HEK293 (cell line): ENCODE data around the gene EEIG2.

Experiments
- CTCF ChIA-PET: fragments of 350-600 bp; formaldehyde crosslinking; extraction: SDS; loops from one replicate; lab custom pipeline; 2021; ENCODE audit warnings: antibody characterized with exemption; lab: Yijun Ruan, JAX
- POLR2A ChIA-PET: fragments of 300-600 bp; formaldehyde crosslinking; extraction: SDS; loops from one replicate; lab custom pipeline; 2020; ENCODE audit warnings: antibody characterized with exemption, inconsistent platforms; lab: Yijun Ruan, JAX
- H3K27ac ChIP-seq: fragments of 200-500 bp; sonication (Bioruptor generic); 2 replicates; pipeline ENCODE4 v1.5.1; 2014; ENCODE audit warnings: low read depth, low read length, control low read depth, inconsistent platforms; ENCODE audit errors: extremely low read depth
- H3K36me3 ChIP-seq, 2 experiments: fragments of 200-500 bp in 1 of 2; sonication (Bioruptor generic) in 1 of 2; 1 replicate in 1 of 2; 2 replicates in 1 of 2; pipeline ENCODE4 v1.5.1; 2014 to 2017; ENCODE audit warnings: inconsistent platforms in 2 of 2, low read length in 2 of 2; ENCODE audit not compliant: control insufficient read depth in 2 of 2, insufficient read depth in 1 of 2
- H3K4me1 ChIP-seq: fragments of 200-500 bp; sonication (Bioruptor generic); 2 replicates; pipeline ENCODE4 v1.5.1; 2014; ENCODE audit warnings: mild to moderate bottlenecking, low read length, inconsistent platforms; ENCODE audit not compliant: control insufficient read depth, insufficient read depth
- H3K4me3 ChIP-seq: 2 replicates; pipeline ENCODE4 v1.5.1; 2011; ENCODE audit warnings: low read depth, mild to moderate bottlenecking, control low read depth, low read length, moderate library complexity
- H3K9me3 ChIP-seq: fragments of 200-500 bp; sonication (Bioruptor generic); 2 replicates; pipeline ENCODE4 v1.5.1; 2014; ENCODE audit warnings: low read depth, low read length, inconsistent platforms; ENCODE audit not compliant: control insufficient read depth, insufficient read depth
- SALL2 ChIP-seq: fragments of 450-650 bp; formaldehyde crosslinking; IDR thresholded peaks from 2 replicates; pipeline ENCODE4 v1.5.0; 2017; ENCODE audit warnings: missing biosample characterization, mild to moderate bottlenecking, missing genetic modification characterization, borderline replicate concordance
- SP3 ChIP-seq: fragments of 450-650 bp; formaldehyde crosslinking; IDR thresholded peaks from 2 replicates; pipeline ENCODE4 v1.5.1; 2016; ENCODE audit warnings: missing biosample characterization, missing genetic modification characterization
- ZBTB8A ChIP-seq: fragments of 450-650 bp; formaldehyde crosslinking; IDR thresholded peaks from 2 replicates; pipeline ENCODE4 v1.5.1; 2016; ENCODE audit warnings: missing biosample characterization, missing genetic modification characterization
- ZEB2 ChIP-seq: fragments of 450-650 bp; formaldehyde crosslinking; IDR thresholded peaks from 2 replicates; pipeline ENCODE4 v1.5.1; 2016; ENCODE audit warnings: missing biosample characterization, missing genetic modification characterization
- ZFP69B ChIP-seq: fragments of 450-650 bp; formaldehyde crosslinking; IDR thresholded peaks from 2 replicates; pipeline ENCODE4 v1.5.1; 2016; ENCODE audit warnings: missing biosample characterization, missing genetic modification characterization
- ZNF138 ChIP-seq: fragments of 450-650 bp; formaldehyde crosslinking; IDR thresholded peaks from 2 replicates; pipeline ENCODE4 v1.5.1; 2016; ENCODE audit warnings: missing biosample characterization, missing genetic modification characterization, borderline replicate concordance
- ZNF292 ChIP-seq: fragments of 450-650 bp; formaldehyde crosslinking; IDR thresholded peaks from 2 replicates; pipeline ENCODE4 v1.5.1; 2016; ENCODE audit warnings: low read depth, missing biosample characterization, missing genetic modification characterization, borderline replicate concordance
- ZNF311 ChIP-seq: fragments of 450-650 bp; formaldehyde crosslinking; IDR thresholded peaks from 2 replicates; pipeline ENCODE4 v1.5.1; 2017; ENCODE audit warnings: missing biosample characterization, missing genetic modification characterization, borderline replicate concordance
- ZNF335 ChIP-seq: fragments of 450-650 bp; formaldehyde crosslinking; conservative IDR thresholded peaks from 2 replicates; pipeline ENCODE4 v1.5.1; 2016; ENCODE audit warnings: missing biosample characterization, missing genetic modification characterization
- ZNF366 ChIP-seq: fragments of 450-650 bp; formaldehyde crosslinking; conservative IDR thresholded peaks from 2 replicates; pipeline ENCODE4 v1.5.1; 2016; ENCODE audit warnings: missing biosample characterization, missing genetic modification characterization
- ZNF426 ChIP-seq: fragments of 450-650 bp; formaldehyde crosslinking; IDR thresholded peaks from 2 replicates; pipeline ENCODE4 v1.5.1; 2017; ENCODE audit warnings: missing biosample characterization, missing genetic modification characterization, mild to moderate bottlenecking, inconsistent platforms, moderate library complexity
- ZNF596 ChIP-seq: fragments of 450-650 bp; IDR thresholded peaks from 2 replicates; pipeline ENCODE4 v1.5.0; 2018; ENCODE audit warnings: missing biosample characterization, mild to moderate bottlenecking, missing genetic modification characterization, moderate library complexity
- ZNF777 ChIP-seq: fragments of 450-650 bp; formaldehyde crosslinking; IDR thresholded peaks from 2 replicates; pipeline ENCODE4 v1.5.1; 2017; ENCODE audit warnings: missing biosample characterization, missing genetic modification characterization, borderline replicate concordance
- TF ChIP-seq, protein P1 (sequence below): fragments of 450-650 bp; formaldehyde crosslinking; IDR thresholded peaks from 2 replicates; pipeline ENCODE4 v1.5.1; 2016; ENCODE audit warnings: missing biosample characterization, missing genetic modification characterization
- TF ChIP-seq, protein P2 (sequence below): fragments of 450-650 bp; formaldehyde crosslinking; IDR thresholded peaks from 2 replicates; pipeline ENCODE4 v1.5.0; 2017; ENCODE audit warnings: missing biosample characterization, missing genetic modification characterization, borderline replicate concordance
- TF ChIP-seq, protein P3 (sequence below): fragments of 450-650 bp; formaldehyde crosslinking; IDR thresholded peaks from 2 replicates; pipeline ENCODE4 v1.5.1; 2016; ENCODE audit warnings: missing biosample characterization, missing genetic modification characterization
- TF ChIP-seq, protein P4 (sequence below): fragments of 450-650 bp; formaldehyde crosslinking; IDR thresholded peaks from 2 replicates; pipeline ENCODE4 v1.5.1; 2016; ENCODE audit warnings: missing biosample characterization, missing genetic modification characterization
- TF ChIP-seq, protein P5 (sequence below): fragments of 450-650 bp; formaldehyde crosslinking; IDR thresholded peaks from 2 replicates; pipeline ENCODE4 v1.5.1; 2016; ENCODE audit warnings: missing biosample characterization, missing genetic modification characterization
- TF ChIP-seq, protein P6 (sequence below): fragments of 450-650 bp; formaldehyde crosslinking; IDR thresholded peaks from 2 replicates; pipeline ENCODE4 v1.5.1; 2016; ENCODE audit warnings: missing biosample characterization, missing genetic modification characterization
- TF ChIP-seq, protein P7 (sequence below): fragments of 450-650 bp; formaldehyde crosslinking; conservative IDR thresholded peaks from 2 replicates; pipeline ENCODE4 v1.5.1; 2016; ENCODE audit warnings: low read depth, missing biosample characterization, missing genetic modification characterization

EEIG2 gene

DNA sequence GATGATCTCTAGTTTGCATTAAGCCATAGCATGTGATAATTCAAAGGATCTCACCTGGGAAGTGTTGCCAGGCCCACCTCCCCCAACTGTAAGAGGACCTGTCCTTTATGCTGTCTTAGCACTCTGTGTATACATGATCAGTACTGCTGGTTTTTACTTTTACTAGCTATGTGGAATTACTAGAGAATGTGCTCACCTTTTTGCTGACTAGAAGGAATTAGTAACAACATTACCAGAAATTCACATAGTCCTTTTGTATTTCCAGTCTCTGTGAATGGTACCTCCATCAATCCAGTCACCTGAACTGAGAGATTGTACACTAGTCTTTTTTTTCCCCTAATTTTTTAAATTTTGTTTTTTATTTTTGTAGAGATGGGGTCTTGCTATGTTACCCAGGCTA, 46.6 kb downstream of the EEIG2 start:
- Histone ChIP-seq H3K27ac (no peak overlapping the region), H3K36me3 (peaks cover 0 to 21% of the 10 kb centered on the region in 2 experiments; a peak in 1 of 3 replicates), H3K4me3 (no peak overlapping the region), H3K9me3 (no peaks in the 10 kb centered on the region), H3K4me1 (peaks cover 8% of the 10 kb centered on the region)
- TF ChIP-seq ZNF777 (tag by site-specific recombination) (no peak), ZNF366 (tag by site-specific recombination) (no peak), ZNF335 (tag by site-specific recombination) (no peak), ZNF426 (tag by site-specific recombination) (no peak), ZNF596 (tag by site-specific recombination) (no peak), ZEB2 (tag by site-specific recombination) (no peak), ZNF138 (tag by site-specific recombination) (no peak), SALL2 (no peak), ZBTB8A (tag by site-specific recombination) (no peak), SP3 (tag by site-specific recombination) (no peak), ZFP69B (tag by site-specific recombination) (no peak), ZNF311 (tag by site-specific recombination) (no peak), ZNF292 (no peak)
- TF ChIP-seq, protein P1, sequence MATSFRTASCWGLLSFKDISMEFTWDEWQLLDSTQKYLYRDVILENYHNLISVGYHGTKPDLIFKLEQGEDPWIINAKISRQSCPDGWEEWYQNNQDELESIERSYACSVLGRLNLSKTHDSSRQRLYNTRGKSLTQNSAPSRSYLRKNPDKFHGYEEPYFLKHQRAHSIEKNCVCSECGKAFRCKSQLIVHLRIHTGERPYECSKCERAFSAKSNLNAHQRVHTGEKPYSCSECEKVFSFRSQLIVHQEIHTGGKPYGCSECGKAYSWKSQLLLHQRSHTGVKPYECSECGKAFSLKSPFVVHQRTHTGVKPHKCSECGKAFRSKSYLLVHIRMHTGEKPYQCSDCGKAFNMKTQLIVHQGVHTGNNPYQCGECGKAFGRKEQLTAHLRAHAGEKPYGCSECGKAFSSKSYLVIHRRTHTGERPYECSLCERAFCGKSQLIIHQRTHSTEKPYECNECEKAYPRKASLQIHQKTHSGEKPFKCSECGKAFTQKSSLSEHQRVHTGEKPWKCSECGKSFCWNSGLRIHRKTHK (tag by site-specific recombination) = no peak
- TF ChIP-seq, protein P2, sequence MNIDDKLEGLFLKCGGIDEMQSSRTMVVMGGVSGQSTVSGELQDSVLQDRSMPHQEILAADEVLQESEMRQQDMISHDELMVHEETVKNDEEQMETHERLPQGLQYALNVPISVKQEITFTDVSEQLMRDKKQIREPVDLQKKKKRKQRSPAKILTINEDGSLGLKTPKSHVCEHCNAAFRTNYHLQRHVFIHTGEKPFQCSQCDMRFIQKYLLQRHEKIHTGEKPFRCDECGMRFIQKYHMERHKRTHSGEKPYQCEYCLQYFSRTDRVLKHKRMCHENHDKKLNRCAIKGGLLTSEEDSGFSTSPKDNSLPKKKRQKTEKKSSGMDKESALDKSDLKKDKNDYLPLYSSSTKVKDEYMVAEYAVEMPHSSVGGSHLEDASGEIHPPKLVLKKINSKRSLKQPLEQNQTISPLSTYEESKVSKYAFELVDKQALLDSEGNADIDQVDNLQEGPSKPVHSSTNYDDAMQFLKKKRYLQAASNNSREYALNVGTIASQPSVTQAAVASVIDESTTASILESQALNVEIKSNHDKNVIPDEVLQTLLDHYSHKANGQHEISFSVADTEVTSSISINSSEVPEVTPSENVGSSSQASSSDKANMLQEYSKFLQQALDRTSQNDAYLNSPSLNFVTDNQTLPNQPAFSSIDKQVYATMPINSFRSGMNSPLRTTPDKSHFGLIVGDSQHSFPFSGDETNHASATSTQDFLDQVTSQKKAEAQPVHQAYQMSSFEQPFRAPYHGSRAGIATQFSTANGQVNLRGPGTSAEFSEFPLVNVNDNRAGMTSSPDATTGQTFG (tag by site-specific recombination) = no peak
- TF ChIP-seq, protein P3, sequence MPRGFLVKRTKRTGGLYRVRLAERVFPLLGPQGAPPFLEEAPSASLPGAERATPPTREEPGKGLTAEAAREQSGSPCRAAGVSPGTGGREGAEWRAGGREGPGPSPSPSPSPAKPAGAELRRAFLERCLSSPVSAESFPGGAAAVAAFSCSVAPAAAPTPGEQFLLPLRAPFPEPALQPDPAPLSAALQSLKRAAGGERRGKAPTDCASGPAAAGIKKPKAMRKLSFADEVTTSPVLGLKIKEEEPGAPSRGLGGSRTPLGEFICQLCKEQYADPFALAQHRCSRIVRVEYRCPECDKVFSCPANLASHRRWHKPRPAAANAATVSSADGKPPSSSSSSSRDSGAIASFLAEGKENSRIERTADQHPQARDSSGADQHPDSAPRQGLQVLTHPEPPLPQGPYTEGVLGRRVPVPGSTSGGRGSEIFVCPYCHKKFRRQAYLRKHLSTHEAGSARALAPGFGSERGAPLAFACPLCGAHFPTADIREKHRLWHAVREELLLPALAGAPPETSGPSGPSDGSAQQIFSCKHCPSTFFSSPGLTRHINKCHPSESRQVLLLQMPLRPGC (tag by site-specific recombination) = no peak
- TF ChIP-seq, protein P4, sequence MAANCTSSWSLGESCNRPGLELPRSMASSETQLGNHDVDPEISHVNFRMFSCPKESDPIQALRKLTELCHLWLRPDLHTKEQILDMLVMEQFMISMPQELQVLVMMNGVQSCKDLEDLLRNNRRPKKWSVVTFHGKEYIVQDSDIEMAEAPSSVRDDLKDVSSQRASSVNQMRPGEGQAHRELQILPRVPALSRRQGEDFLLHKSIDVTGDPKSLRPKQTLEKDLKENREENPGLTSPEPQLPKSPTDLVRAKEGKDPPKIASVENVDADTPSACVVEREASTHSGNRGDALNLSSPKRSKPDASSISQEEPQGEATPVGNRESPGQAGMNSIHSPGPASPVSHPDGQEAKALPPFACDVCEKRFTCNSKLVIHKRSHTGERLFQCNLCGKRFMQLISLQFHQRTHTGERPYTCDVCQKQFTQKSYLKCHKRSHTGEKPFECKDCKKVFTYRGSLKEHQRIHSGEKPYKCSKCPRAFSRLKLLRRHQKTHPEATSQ (tag by site-specific recombination) = no peak
- TF ChIP-seq, protein P5, sequence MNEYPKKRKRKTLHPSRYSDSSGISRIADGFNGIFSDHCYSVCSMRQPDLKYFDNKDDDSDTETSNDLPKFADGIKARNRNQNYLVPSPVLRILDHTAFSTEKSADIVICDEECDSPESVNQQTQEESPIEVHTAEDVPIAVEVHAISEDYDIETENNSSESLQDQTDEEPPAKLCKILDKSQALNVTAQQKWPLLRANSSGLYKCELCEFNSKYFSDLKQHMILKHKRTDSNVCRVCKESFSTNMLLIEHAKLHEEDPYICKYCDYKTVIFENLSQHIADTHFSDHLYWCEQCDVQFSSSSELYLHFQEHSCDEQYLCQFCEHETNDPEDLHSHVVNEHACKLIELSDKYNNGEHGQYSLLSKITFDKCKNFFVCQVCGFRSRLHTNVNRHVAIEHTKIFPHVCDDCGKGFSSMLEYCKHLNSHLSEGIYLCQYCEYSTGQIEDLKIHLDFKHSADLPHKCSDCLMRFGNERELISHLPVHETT (tag by site-specific recombination) = no peak
- TF ChIP-seq, protein P6, sequence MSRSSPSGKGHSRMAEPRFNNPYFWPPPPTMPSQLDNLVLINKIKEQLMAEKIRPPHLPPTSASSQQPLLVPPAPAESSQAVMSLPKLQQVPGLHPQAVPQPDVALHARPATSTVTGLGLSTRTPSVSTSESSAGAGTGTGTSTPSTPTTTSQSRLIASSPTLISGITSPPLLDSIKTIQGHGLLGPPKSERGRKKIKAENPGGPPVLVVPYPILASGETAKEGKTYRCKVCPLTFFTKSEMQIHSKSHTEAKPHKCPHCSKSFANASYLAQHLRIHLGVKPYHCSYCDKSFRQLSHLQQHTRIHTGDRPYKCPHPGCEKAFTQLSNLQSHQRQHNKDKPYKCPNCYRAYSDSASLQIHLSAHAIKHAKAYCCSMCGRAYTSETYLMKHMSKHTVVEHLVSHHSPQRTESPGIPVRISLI (tag by site-specific recombination) = no peak
- TF ChIP-seq, protein P7, sequence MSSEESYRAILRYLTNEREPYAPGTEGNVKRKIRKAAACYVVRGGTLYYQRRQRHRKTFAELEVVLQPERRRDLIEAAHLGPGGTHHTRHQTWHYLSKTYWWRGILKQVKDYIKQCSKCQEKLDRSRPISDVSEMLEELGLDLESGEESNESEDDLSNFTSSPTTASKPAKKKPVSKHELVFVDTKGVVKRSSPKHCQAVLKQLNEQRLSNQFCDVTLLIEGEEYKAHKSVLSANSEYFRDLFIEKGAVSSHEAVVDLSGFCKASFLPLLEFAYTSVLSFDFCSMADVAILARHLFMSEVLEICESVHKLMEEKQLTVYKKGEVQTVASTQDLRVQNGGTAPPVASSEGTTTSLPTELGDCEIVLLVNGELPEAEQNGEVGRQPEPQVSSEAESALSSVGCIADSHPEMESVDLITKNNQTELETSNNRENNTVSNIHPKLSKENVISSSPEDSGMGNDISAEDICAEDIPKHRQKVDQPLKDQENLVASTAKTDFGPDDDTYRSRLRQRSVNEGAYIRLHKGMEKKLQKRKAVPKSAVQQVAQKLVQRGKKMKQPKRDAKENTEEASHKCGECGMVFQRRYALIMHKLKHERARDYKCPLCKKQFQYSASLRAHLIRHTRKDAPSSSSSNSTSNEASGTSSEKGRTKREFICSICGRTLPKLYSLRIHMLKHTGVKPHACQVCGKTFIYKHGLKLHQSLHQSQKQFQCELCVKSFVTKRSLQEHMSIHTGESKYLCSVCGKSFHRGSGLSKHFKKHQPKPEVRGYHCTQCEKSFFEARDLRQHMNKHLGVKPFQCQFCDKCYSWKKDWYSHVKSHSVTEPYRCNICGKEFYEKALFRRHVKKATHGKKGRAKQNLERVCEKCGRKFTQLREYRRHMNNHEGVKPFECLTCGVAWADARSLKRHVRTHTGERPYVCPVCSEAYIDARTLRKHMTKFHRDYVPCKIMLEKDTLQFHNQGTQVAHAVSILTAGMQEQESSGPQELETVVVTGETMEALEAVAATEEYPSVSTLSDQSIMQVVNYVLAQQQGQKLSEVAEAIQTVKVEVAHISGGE (tag by site-specific recombination) = no peak
- CTCF ChIA-PET = interaction anchor here (0.8 kb wide), 1 partner anchor 44 kb away, joined by 3 read pairs; no protein-coding TSS in a partner anchor
- POLR2A ChIA-PET = no interaction called here
